IPS-11a (cell line): ENCODE data around the gene KIFAP3.
"Not testable (repeated sequence)": the region's sequence is repeated elsewhere in the genome, so short reads cannot be mapped to it uniquely, and the experiment has no call there.

Experiments used
- H3K4me3 ChIP-seq: one replicate; pipeline ENCODE4 v1.5.1; 2013; ENCODE audit warnings: low read depth, low read length, control low read depth

The KIFAP3 gene

GRCh38 chr1:170074250-170075157 is at the start of gene KIFAP3:
KIFAP3 (minus strand) TSS chr1:170074695; CDS start chr1:170074467, 228 bp downstream.
- H3K4me3 ChIP-seq = peak within 1 kb of the TSS; percentile 80

- no peak overlapping the region for H3K4me3 ChIP-seq
Observed at GRCh38 chr1:170122366-170122765, 47.9 kb upstream of the KIFAP3 start.

- H3K4me3 ChIP-seq = no peak overlapping the region
Observed at GRCh38 chr1:170114906-170115305, 40.4 kb upstream of the KIFAP3 start.

GRCh38 chr1:170113140-170113539 is 38.6 kb upstream of the KIFAP3 start:
- not testable (repeated sequence) for H3K4me3 ChIP-seq

- H3K4me3 ChIP-seq = no peak overlapping the region
Observed at GRCh38 chr1:170097449-170097948, 23.0 kb upstream of the KIFAP3 start.

- no peak overlapping the region for H3K4me3 ChIP-seq
Observed at GRCh38 chr1:170096806-170097340, 22.4 kb upstream of the KIFAP3 start.

GRCh38 chr1:170095976-170096748 is 21.7 kb upstream of the KIFAP3 start:
- no peak overlapping the region for H3K4me3 ChIP-seq

GRCh38 chr1:170094697-170095616 is 20.5 kb upstream of the KIFAP3 start:
- H3K4me3 ChIP-seq = not testable (repeated sequence)

- no peak overlapping the region for H3K4me3 ChIP-seq
Observed at GRCh38 chr1:170086399-170087032, 12.0 kb upstream of the KIFAP3 start.

- no peak overlapping the region for H3K4me3 ChIP-seq
Observed at GRCh38 chr1:170085091-170085490, 10.6 kb upstream of the KIFAP3 start.

- no peak overlapping the region for H3K4me3 ChIP-seq
Observed at GRCh38 chr1:170078610-170079189, 4.2 kb upstream of the KIFAP3 start.

- H3K4me3 ChIP-seq = no peak overlapping the region
Observed at GRCh38 chr1:170077926-170078325, 3.4 kb upstream of the KIFAP3 start.

- H3K4me3 ChIP-seq = not testable (repeated sequence)
Observed at GRCh38 chr1:170076952-170077351, 2.5 kb upstream of the KIFAP3 start.

- no peak overlapping the region for H3K4me3 ChIP-seq
Observed at GRCh38 chr1:170076199-170076598, 1.7 kb upstream of the KIFAP3 start.

GRCh38 chr1:170075186-170075585 is 691 bp upstream of the KIFAP3 start:
- H3K4me3 ChIP-seq = no peak overlapping the region

GRCh38 chr1:170073893-170074249 is 624 bp downstream of the KIFAP3 start:
- H3K4me3 ChIP-seq = peak overlapping the region; percentile 80

GRCh38 chr1:170071378-170071777 is 3.1 kb downstream of the KIFAP3 start:
- no peak overlapping the region for H3K4me3 ChIP-seq

- H3K4me3 ChIP-seq = no peak overlapping the region
Observed at GRCh38 chr1:170068923-170069322, 5.6 kb downstream of the KIFAP3 start.

GRCh38 chr1:170067253-170067819 is 7.2 kb downstream of the KIFAP3 start:
- no peak overlapping the region for H3K4me3 ChIP-seq
